ENCODE measurements around the gene FPGS.

Gene FPGS

GRCh38 chr9:127771570-127772189 lies 31.0 kb upstream of the FPGS start:
- peak overlapping the region; percentile 53 for H3K4me3 ChIP-seq (ENCODE audit: low read depth, low read length)
- TF ChIP-seq CTCF (IDR thresholded peaks at IDR 0.05; ENCODE audit: borderline replicate concordance, insufficient read depth, low read depth, low read length) = no peak

- no peak for TF ChIP-seq CTCF (IDR thresholded peaks at IDR 0.05; ENCODE audit: borderline replicate concordance, insufficient read depth, low read depth, low read length)
- H3K4me3 ChIP-seq (ENCODE audit: low read depth, low read length) = no peak overlapping the region
Measured at GRCh38 chr9:127772603-127773002, 30.1 kb upstream of the FPGS start.

GRCh38 chr9:127773272-127773671 lies 29.4 kb upstream of the FPGS start:
- H3K4me3 ChIP-seq (ENCODE audit: low read depth, low read length) = no peak overlapping the region
- TF ChIP-seq CTCF (IDR thresholded peaks at IDR 0.05; ENCODE audit: borderline replicate concordance, insufficient read depth, low read depth, low read length) = no peak

GRCh38 chr9:127773981-127774380 lies 28.7 kb upstream of the FPGS start:
- no peak for TF ChIP-seq CTCF (IDR thresholded peaks at IDR 0.05; ENCODE audit: borderline replicate concordance, insufficient read depth, low read depth, low read length)
- H3K4me3 ChIP-seq (ENCODE audit: low read depth, low read length) = no peak overlapping the region

GRCh38 chr9:127776195-127776923 lies 26.3 kb upstream of the FPGS start:
- peak overlapping the region; percentile 81 for H3K4me3 ChIP-seq (ENCODE audit: low read depth, low read length)
- TF ChIP-seq CTCF (IDR thresholded peaks at IDR 0.05; ENCODE audit: borderline replicate concordance, insufficient read depth, low read depth, low read length) = no peak

- peak overlapping the region; percentile 81 for H3K4me3 ChIP-seq (ENCODE audit: low read depth, low read length)
- TF ChIP-seq CTCF (IDR thresholded peaks at IDR 0.05; ENCODE audit: borderline replicate concordance, insufficient read depth, low read depth, low read length) = no peak
Measured at GRCh38 chr9:127776924-127777289, 25.8 kb upstream of the FPGS start.
